Thoracic aorta (tissue), 2 donors: ENCODE results near the gene DNAJC11. TPM values are rescaled to one million over a fixed set of nuclear protein-coding genes. Genes with fewer than 3 reads are reported as not detected.
A peak's percentile ranks its signal among the peaks of the same experiment; 100 is the strongest.

Experiments used
- ATAC-seq: fragments of 150-250 bp; one replicate; pipeline ENCODE4 v1.8.0; 2017; ENCODE audit warnings: low read depth; ENCODE audit not compliant: insufficient number of reproducible peaks, low FRiP score
- DNase-seq: peaks from one replicate; pipeline ENCODE4 v3.0.0-alpha.2; 2020; ENCODE audit warnings: low spot score
- H3K27ac ChIP-seq, 2 donors: fragments of 200-600 bp; sonication (generic); 1 replicate in 1 of 2; 2 replicates in 1 of 2; pipeline ENCODE4 v1.5.1; 2016; ENCODE audit warnings: mild to moderate bottlenecking in 2 of 2, moderate library complexity in 2 of 2
- H3K27me3 ChIP-seq: fragments of 200-600 bp; sonication (generic); replicated peaks from 2 replicates; pipeline ENCODE4 v1.6.0; 2016; ENCODE audit warnings: mild to moderate bottlenecking; ENCODE audit not compliant: insufficient read depth
- H3K36me3 ChIP-seq: fragments of 200-600 bp; sonication (generic); one replicate; pipeline ENCODE4 v1.5.1; 2016
- H3K4me1 ChIP-seq, 2 donors: fragments of 200-600 bp; sonication (generic); 1 replicate in 1 of 2; 2 replicates in 1 of 2; pipeline versions ENCODE4 v1.5.1 to v1.6.0; 2016; ENCODE audit warnings: low read depth in 2 of 2, mild to moderate bottlenecking in 1 of 2; ENCODE audit not compliant: control insufficient read depth in 1 of 2
- H3K4me3 ChIP-seq: fragments of 200-600 bp; sonication (generic); 2 replicates; pipeline ENCODE4 v1.5.1; 2016; ENCODE audit warnings: mild to moderate bottlenecking
- H3K9me3 ChIP-seq: fragments of 200-600 bp; sonication (generic); 2 replicates; pipeline ENCODE4 v1.5.1; 2016
- total RNA-seq, 2 donors: library from RNA; depleted of rRNA; stranded (reverse); fragments of >200 nt; gene quantifications; one replicate each; pipeline versions ENCODE4 v1.1.0 to v1.2.3, GENCODE V29; 2016
- TF ChIP-seq, protein P1 (sequence below): fragments of 200-600 bp; sonication (generic); IDR thresholded peaks from one replicate; pipeline ENCODE4 v1.5.1; 2019; ENCODE audit warnings: antibody characterized with exemption

The DNAJC11 gene
- total RNA-seq, 2 donors from 2014 or later = 19.4 to 40.4 TPM

DNA sequence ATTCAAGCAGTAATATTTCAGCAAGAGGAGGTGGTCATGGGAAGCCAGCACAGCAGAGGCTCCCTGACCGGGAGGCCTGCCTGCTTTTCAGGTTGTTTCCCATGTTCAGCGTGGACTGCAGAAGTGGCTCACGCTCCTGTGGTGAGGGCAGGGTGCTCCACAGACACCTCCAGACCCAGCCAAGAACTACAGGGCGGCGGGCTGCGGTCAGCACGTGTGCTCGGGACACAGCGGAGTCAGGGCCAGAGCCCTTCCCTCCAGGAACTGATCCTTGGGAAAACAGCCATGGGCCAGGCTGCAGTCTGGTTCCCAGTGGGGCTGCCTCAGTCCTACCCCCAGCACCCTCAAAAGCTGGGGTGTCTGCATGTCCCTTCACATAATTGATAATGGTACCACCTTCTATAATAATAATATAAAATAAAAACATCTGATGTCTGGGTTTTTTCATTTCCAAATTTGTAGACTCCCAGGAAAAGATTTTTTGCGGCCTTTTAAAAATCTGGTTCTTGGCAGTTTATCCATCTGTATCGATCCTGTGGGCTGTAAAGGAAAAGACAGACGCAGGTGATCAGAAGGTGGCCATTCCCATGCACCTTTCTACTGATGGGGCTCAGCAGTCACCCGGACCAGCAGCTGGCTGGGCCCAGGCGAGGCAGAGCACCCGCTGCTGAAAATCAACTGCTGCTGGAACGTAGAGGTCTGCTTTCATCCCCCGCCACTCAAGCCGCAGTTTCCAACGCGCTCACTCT, 66.3 kb downstream of the DNAJC11 start:
- TF ChIP-seq, protein P1, sequence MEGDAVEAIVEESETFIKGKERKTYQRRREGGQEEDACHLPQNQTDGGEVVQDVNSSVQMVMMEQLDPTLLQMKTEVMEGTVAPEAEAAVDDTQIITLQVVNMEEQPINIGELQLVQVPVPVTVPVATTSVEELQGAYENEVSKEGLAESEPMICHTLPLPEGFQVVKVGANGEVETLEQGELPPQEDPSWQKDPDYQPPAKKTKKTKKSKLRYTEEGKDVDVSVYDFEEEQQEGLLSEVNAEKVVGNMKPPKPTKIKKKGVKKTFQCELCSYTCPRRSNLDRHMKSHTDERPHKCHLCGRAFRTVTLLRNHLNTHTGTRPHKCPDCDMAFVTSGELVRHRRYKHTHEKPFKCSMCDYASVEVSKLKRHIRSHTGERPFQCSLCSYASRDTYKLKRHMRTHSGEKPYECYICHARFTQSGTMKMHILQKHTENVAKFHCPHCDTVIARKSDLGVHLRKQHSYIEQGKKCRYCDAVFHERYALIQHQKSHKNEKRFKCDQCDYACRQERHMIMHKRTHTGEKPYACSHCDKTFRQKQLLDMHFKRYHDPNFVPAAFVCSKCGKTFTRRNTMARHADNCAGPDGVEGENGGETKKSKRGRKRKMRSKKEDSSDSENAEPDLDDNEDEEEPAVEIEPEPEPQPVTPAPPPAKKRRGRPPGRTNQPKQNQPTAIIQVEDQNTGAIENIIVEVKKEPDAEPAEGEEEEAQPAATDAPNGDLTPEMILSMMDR = no peak
- Histone ChIP-seq H3K9me3 (no peaks in the 10 kb centered on the region), H3K27me3 (no peaks in the 10 kb centered on the region), H3K27ac (no peak overlapping the region), H3K4me1 (peaks cover 5 to 17% of the 10 kb centered on the region in 2 donors), H3K36me3 (peaks cover 48% of the 10 kb centered on the region), H3K4me3 (no peak overlapping the region)
- DNase-seq (no peak), ATAC-seq (no peak)

DNA sequence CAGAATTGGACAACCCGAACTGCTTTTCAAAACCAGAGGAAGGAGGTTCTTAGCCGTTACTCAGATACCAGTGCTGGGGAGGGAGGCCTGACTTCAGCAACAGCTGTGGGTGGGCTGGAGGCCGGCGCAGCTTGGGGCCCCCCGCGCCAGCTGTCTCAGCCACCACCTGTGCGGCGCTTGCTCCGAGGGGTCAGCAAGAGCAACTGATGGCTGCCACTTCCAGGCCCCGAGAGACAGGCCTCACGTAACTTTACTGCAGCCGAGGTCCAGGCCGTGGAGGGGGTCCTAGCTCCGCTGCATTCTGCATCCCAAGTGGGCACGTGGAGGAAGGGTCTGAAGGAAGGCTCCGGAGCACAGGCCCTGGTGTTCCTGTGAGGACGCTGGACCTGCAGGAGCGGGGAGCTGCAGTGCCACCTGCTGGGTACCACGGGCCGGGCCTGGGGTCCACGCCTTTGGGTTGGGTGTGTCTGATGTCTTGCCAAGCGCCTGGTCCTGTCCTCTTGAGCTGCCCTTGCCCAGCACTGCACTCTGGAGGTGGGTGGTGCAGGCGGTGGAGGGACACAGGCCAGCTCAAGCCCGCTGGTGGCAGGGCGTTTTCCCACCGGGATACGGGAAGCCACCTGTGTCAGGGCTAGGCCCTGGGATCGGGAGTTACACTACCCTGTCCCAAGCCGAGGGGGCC, 67.1 kb downstream of the DNAJC11 start:
- Histone ChIP-seq H3K27ac (no peak overlapping the region), H3K4me1 (peaks cover 5 to 17% of the 10 kb centered on the region in 2 donors)

DNA sequence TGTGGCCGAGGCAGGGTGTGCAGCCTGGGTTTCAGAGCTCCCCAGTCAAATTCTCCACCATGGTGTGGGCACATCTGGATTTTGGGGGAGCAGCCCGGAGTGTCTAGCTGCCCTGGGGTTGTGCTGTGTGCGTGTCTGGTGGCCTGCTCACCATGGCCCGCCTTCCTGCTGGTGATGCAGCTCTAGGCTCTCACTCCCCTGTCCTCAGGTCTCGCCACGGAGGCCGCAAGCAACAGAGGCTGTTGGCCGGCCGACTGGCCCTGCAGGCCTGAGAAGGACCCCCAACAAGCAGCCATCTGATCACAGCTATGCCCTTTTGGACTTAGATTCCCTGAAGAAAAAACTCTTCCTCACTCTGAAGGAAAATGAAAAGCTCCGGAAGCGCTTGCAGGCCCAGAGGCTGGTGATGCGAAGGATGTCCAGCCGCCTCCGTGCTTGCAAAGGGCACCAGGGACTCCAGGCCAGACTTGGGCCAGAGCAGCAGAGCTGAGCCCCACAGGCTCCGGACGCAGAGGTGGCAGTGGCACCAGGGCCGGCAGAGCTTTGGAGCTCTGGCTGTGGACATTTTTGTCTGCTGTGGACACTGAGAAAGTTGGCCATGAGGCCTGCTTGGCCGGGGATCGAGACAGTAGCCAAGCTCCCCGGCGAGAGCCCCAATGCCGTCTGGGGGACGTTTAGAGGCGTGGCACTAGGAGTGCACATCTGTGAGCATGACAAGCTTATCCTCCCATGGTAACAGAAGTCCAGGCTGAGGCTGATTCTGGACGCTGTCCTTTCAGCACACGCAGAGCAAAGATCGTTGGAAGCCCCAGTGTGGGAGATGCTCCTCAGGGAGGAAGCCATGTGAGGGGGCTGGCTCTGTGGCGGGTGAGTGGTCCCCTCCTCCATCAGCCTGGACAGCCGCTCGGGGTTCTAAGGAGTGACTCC, 68.8 kb downstream of the DNAJC11 start:
- TF ChIP-seq, protein P1 = no peak
- H3K4me1 ChIP-seq = peaks cover 5 to 9% of the 10 kb centered on the region in 2 donors
- peaks cover 61% of the 10 kb centered on the region for H3K36me3 ChIP-seq
- no peak overlapping the region for H3K27ac ChIP-seq
- ATAC-seq = no peak
- H3K27me3 ChIP-seq = no peaks in the 10 kb centered on the region
- H3K4me3 ChIP-seq = no peak overlapping the region
- DNase-seq = no peak
- H3K9me3 ChIP-seq = no peaks in the 10 kb centered on the region

More for the DNA sequence above, 67.1 kb downstream of the DNAJC11 start:
- ATAC-seq = no peak
- TF ChIP-seq, protein P1 = peak; percentile 31
- peaks cover 51% of the 10 kb centered on the region for H3K36me3 ChIP-seq
- H3K27me3 ChIP-seq = no peaks in the 10 kb centered on the region
- H3K4me3 ChIP-seq = no peak overlapping the region
- no peak for DNase-seq
- no peaks in the 10 kb centered on the region for H3K9me3 ChIP-seq

DNA sequence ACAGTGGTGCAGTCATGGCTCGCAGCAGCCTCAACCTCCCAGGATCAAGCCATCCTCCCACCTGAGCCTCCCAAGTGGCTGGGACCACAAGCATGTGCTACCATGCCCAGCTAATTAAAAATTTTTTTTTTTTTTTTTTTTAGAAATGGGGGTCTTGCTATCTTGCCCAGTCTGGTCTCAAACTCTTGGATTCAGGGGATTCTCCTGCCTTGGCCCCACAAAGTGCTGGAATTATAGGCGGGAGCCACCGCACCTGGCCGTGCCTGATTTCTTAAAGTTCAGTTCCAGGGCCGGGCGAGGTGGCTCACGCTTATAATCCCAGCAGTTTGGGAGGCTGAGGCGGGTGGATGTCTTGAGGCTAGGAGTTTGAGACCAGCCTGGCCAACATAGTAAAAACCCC, 70.6 kb downstream of the DNAJC11 start:
- Histone ChIP-seq H3K27ac (no peak overlapping the region), H3K36me3 (peaks cover 52% of the 10 kb centered on the region), H3K9me3 (no peaks in the 10 kb centered on the region), H3K4me1 (peaks cover 8 to 19% of the 10 kb centered on the region in 2 donors), H3K4me3 (no peak overlapping the region), H3K27me3 (no peaks in the 10 kb centered on the region)
- DNase-seq = no peak
- ATAC-seq = no peak
- TF ChIP-seq, protein P1 = no peak
